Fibroblast of the aortic adventitia (primary cell): ENCODE measurements around the gene AKNA. TPM values are rescaled to one million over a fixed set of nuclear protein-coding genes. Genes with fewer than 3 reads are reported as not detected.

Source experiments
- DNase-seq: peaks from one replicate; pipeline ENCODE4 v3.0.0-alpha.2; 2010; ENCODE audit warnings: low read depth
- H3K4me3 ChIP-seq: 2 replicates; pipeline ENCODE4 v1.5.1; 2011; ENCODE audit warnings: low read depth, mild to moderate bottlenecking, control low read depth, low read length, moderate library complexity
- total RNA-seq: library from RNA; depleted of rRNA; stranded (reverse); fragments of >200 nt; gene quantifications from 2 replicates; pipeline ENCODE4 v1.2.3, GENCODE V29; 2012; ENCODE audit warnings: low replicate concordance
- TF ChIP-seq, protein P1 (sequence below): IDR thresholded peaks from 2 replicates; pipeline ENCODE4 v1.5.1; 2011; ENCODE audit warnings: mild to moderate bottlenecking, low read length, control low read depth, inconsistent platforms; ENCODE audit not compliant: insufficient read depth

The AKNA gene
- total RNA-seq, 1 donor, result 22.3 TPM

DNA sequence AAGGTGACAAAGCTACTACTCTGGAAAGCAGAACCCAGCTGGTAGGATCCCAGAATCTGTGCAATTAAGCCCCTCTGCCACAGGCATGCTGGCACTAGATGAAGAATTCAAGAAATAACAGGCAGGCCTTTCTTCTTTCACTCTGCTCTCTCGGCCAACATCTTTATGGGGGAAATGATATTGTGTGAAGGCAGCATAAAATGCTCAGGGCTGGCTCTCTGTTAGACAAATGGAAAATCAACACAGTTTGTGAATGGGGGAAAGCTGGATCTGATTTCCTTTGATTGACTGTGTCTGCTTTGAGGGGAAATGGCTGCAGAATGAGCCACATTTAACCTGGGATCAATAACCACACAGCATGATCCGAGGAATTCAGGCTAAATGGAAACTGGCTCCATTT lies 29.1 kb upstream of the AKNA start:
- TF ChIP-seq, protein P1, sequence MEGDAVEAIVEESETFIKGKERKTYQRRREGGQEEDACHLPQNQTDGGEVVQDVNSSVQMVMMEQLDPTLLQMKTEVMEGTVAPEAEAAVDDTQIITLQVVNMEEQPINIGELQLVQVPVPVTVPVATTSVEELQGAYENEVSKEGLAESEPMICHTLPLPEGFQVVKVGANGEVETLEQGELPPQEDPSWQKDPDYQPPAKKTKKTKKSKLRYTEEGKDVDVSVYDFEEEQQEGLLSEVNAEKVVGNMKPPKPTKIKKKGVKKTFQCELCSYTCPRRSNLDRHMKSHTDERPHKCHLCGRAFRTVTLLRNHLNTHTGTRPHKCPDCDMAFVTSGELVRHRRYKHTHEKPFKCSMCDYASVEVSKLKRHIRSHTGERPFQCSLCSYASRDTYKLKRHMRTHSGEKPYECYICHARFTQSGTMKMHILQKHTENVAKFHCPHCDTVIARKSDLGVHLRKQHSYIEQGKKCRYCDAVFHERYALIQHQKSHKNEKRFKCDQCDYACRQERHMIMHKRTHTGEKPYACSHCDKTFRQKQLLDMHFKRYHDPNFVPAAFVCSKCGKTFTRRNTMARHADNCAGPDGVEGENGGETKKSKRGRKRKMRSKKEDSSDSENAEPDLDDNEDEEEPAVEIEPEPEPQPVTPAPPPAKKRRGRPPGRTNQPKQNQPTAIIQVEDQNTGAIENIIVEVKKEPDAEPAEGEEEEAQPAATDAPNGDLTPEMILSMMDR, result no peak
- no peak for DNase-seq
- H3K4me3 ChIP-seq, result no peak overlapping the region

DNA sequence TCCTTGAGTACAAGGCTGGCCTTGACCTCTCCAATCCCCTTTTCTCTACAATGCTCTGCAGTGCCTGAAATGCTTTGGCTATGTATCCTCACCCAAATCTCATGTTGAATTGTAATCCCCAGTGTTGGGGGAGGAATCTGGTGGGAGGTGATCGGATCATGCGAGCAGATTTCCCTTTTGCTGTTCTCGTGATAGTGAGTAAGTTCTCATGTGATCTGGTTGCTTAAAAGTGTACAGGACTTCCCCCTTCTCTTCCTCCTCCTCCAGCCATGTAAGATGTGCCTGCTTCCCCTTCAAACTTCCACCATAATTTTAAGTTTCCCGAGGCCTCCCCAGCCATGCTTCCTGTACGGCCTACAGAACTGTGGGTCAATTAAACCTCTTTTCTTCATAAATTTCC lies 28.5 kb upstream of the AKNA start:
- H3K4me3 ChIP-seq, result no peak overlapping the region
- no peak for DNase-seq
- TF ChIP-seq, protein P1, result no peak

GRCh38 chr9:114414346-114414745 lies 26.6 kb upstream of the AKNA start:
- TF ChIP-seq, protein P1, result no peak
- DNase-seq, result no peak
- H3K4me3 ChIP-seq, result no peak overlapping the region

- DNase-seq, result peak; percentile 41
- TF ChIP-seq, protein P1, result no peak
- H3K4me3 ChIP-seq, result no peak overlapping the region
Measured at GRCh38 chr9:114413861-114414301, 26.1 kb upstream of the AKNA start.

GRCh38 chr9:114412048-114412683 lies 24.4 kb upstream of the AKNA start:
- no peak for DNase-seq
- H3K4me3 ChIP-seq, result no peak overlapping the region
- TF ChIP-seq, protein P1, result no peak

DNA sequence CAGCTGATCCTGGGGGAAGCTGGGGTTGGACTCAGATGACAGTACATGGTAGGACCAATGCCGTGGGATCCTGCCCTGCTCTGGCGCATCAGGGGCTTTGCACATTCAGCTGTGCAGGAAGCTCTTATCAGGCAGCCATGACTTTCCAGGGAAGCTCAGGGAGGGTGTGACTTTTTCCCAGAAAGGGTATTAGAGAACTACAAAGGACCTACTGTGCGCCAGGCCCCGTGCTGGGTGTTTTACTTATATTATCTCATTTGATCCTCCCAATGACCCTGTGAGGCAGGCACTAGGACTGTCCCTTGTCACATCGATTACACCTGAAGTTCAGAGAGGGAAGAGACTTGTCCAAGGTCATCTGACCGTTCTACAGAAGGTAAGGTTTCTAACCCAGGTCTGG lies 23.7 kb upstream of the AKNA start:
- H3K4me3 ChIP-seq, result no peak overlapping the region
- TF ChIP-seq, protein P1, result no peak
- DNase-seq, result no peak

DNA sequence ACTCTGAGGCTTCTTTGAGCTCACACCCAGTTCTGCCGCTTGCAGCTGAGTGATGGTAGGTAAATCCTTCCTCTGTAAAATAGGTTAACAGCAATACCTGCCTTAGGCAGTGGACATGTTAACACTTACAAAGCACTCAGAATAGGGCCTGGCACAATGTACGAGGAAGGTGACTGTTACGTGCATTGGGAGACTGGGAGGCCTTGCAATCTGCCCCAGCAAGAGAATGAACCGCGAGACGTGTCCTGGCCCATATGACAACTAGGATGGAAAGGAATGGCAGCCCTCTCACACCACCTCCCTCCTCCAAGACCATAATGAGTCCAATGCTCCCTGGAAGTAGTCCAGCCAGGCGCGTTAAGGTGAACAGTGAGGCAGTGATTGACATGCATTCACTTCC lies 23.1 kb upstream of the AKNA start:
- DNase-seq, result no peak
- no peak overlapping the region for H3K4me3 ChIP-seq
- TF ChIP-seq, protein P1, result no peak
